MM.1S (cell line): ENCODE data around the gene NUP50.

Experiments
- EZH2 ChIP-seq: fragments of 300-600 bp; sonication (generic); optimal IDR thresholded peaks from 2 replicates; pipeline ENCODE3; 2017; ENCODE audit warnings: low read depth, mild to moderate bottlenecking, antibody characterized with exemption, low read length, mixed read lengths
- TF ChIP-seq, protein P1 (sequence below): fragments of 300-600 bp; sonication (generic); IDR thresholded peaks from 2 replicates; pipeline ENCODE4 v1.5.1; 2016; ENCODE audit warnings: antibody characterized with exemption, low read length, mixed read lengths

GRCh38 chr22:45228401-45228754 is 64.7 kb downstream of the NUP50 start:
- TF ChIP-seq, protein P1, sequence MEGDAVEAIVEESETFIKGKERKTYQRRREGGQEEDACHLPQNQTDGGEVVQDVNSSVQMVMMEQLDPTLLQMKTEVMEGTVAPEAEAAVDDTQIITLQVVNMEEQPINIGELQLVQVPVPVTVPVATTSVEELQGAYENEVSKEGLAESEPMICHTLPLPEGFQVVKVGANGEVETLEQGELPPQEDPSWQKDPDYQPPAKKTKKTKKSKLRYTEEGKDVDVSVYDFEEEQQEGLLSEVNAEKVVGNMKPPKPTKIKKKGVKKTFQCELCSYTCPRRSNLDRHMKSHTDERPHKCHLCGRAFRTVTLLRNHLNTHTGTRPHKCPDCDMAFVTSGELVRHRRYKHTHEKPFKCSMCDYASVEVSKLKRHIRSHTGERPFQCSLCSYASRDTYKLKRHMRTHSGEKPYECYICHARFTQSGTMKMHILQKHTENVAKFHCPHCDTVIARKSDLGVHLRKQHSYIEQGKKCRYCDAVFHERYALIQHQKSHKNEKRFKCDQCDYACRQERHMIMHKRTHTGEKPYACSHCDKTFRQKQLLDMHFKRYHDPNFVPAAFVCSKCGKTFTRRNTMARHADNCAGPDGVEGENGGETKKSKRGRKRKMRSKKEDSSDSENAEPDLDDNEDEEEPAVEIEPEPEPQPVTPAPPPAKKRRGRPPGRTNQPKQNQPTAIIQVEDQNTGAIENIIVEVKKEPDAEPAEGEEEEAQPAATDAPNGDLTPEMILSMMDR: no peak
- TF ChIP-seq EZH2: no peak
